ENCODE results near the gene MYCT1.

GRCh38 chr6:152748843-152749242 lies 51.1 kb downstream of the MYCT1 start:
- TF ChIP-seq CTCF (IDR thresholded peaks at IDR 0.05) (no peak), POLR2A (IDR thresholded peaks at IDR 0.05) (no peak), EP300 (IDR thresholded peaks at IDR 0.05) (no peak)

Data from ovary (tissue), 3 donors.